Tibial nerve (tissue), 4 donors: ENCODE results near the gene MAN2B2. TPM values are rescaled to one million over a fixed set of nuclear protein-coding genes. Genes with fewer than 3 reads are reported as not detected.

ENCODE experiments used
- DNase-seq, 2 donors: peaks; one replicate each; pipeline ENCODE4 v3.0.0-alpha.2; 2019; ENCODE audit warnings: low spot score in 2 of 2
- H3K27ac ChIP-seq, 4 donors: fragments of 200-600 bp; sonication (generic) in 3 of 4; one replicate each; pipeline ENCODE4 v1.5.1; 2017 to 2019; ENCODE audit warnings: mild to moderate bottlenecking in 1 of 4
- H3K27me3 ChIP-seq, 2 donors: fragments of 200-600 bp; sonication (generic) in 1 of 2; one replicate each; pipeline versions ENCODE4 v1.5.1 to v1.6.0; 2017 to 2019
- H3K36me3 ChIP-seq, 3 donors: fragments of 200-600 bp; sonication (generic); one replicate each; pipeline ENCODE4 v1.5.1; 2018 to 2019
- H3K4me1 ChIP-seq, 4 donors: fragments of 200-600 bp; sonication (generic) in 3 of 4; one replicate each; pipeline ENCODE4 v1.5.1; 2017 to 2019
- H3K4me3 ChIP-seq, 4 donors: fragments of 200-600 bp; sonication (generic) in 3 of 4; one replicate each; pipeline ENCODE4 v1.5.1; 2017 to 2019; ENCODE audit warnings: mild to moderate bottlenecking in 1 of 4, moderate library complexity in 1 of 4
- H3K9me3 ChIP-seq, 4 donors: fragments of 200-600 bp; sonication (generic) in 3 of 4; one replicate each; pipeline ENCODE4 v1.5.1; 2017 to 2019
- CTCF ChIP-seq, 5 experiments: fragments of 200-600 bp in 3 of 5; fragments of 450-650 bp in 2 of 5; sonication (generic) in 3 of 5; IDR thresholded peaks; one replicate each; pipeline ENCODE4 v1.5.1; 2016 to 2019; ENCODE audit warnings: antibody characterized with exemption in 5 of 5, mild to moderate bottlenecking in 3 of 5, moderate library complexity in 2 of 5
- EP300 ChIP-seq, 2 donors: sonication (generic); formaldehyde crosslinking; IDR thresholded peaks; one replicate each; pipeline ENCODE4 v1.6.1; 2017; ENCODE audit warnings: antibody characterized with exemption in 2 of 2, mild to moderate bottlenecking in 1 of 2
- POLR2A ChIP-seq, 2 donors: fragments of 450-650 bp; IDR thresholded peaks; one replicate each; pipeline ENCODE4 v1.6.1; 2017; ENCODE audit warnings: antibody characterized with exemption in 2 of 2, mild to moderate bottlenecking in 2 of 2, moderate library complexity in 2 of 2
- WGBS, 2 donors: methylation state at CpG; one replicate each; pipeline ENCODE4 v1.1.5; 2018; 5-methylcytosine and 5-hydroxymethylcytosine counted together
- total RNA-seq, 4 donors: library from RNA; depleted of rRNA; stranded (reverse); fragments of >200 nt; gene quantifications; one replicate each; pipeline ENCODE4 v1.1.0, GENCODE V29; 2016

MAN2B2 gene
- total RNA-seq, 4 donors from 2014 or later: 33.0 to 66.3 (median 44.6) TPM

- 50 to 54% methylated on average over 4 of the region's 4 CpGs for WGBS, 2 donors
- Histone ChIP-seq H3K9me3 (peaks cover 0 to 23% (median 0%) of the 10 kb centered on the region in 4 donors), H3K27ac (no peak overlapping the region), H3K36me3 (no peaks in the 10 kb centered on the region), H3K4me3 (no peak overlapping the region), H3K27me3 (peaks cover 0 to 17% of the 10 kb centered on the region in 2 donors), H3K4me1 (no peaks in the 10 kb centered on the region)
- DNase-seq: no peak
- no peak for TF ChIP-seq CTCF (IDR thresholded peaks at IDR 0.05)
- no peak for TF ChIP-seq POLR2A (IDR thresholded peaks at IDR 0.05)
- TF ChIP-seq EP300 (IDR thresholded peaks at IDR 0.05): no peak
Observed at GRCh38 chr4:6548882-6549230, 26.1 kb upstream of the MAN2B2 start.

- Histone ChIP-seq H3K4me3 (no peak overlapping the region), H3K27me3 (peaks cover 0 to 17% of the 10 kb centered on the region in 2 donors), H3K9me3 (peaks cover 0 to 23% (median 0%) of the 10 kb centered on the region in 4 donors), H3K27ac (no peak overlapping the region), H3K4me1 (no peaks in the 10 kb centered on the region), H3K36me3 (no peaks in the 10 kb centered on the region)
- WGBS, 2 donors: 23 to 31% methylated on average over 7 of the region's 7 CpGs
- TF ChIP-seq EP300 (IDR thresholded peaks at IDR 0.05) (no peak), POLR2A (IDR thresholded peaks at IDR 0.05) (no peak), CTCF (IDR thresholded peaks at IDR 0.05) (no peak)
- DNase-seq: no peak
Observed at GRCh38 chr4:6549445-6549844, 25.5 kb upstream of the MAN2B2 start.

- 66 to 67% methylated on average over 13 of the region's 13 CpGs for WGBS, 2 donors
- H3K9me3 ChIP-seq: peaks cover 0 to 23% (median 0%) of the 10 kb centered on the region in 4 donors
- H3K4me3 ChIP-seq: no peak overlapping the region
- no peak for DNase-seq
- no peaks in the 10 kb centered on the region for H3K36me3 ChIP-seq
- no peak overlapping the region for H3K27ac ChIP-seq
- H3K27me3 ChIP-seq: peaks cover 0 to 17% of the 10 kb centered on the region in 2 donors
- TF ChIP-seq CTCF (IDR thresholded peaks at IDR 0.05) (no peak), EP300 (IDR thresholded peaks at IDR 0.05) (no peak), POLR2A (IDR thresholded peaks at IDR 0.05) (no peak)
- H3K4me1 ChIP-seq: no peaks in the 10 kb centered on the region
Observed at GRCh38 chr4:6549890-6550620, 24.9 kb upstream of the MAN2B2 start.

- no peak for DNase-seq
- H3K4me3 ChIP-seq: no peak overlapping the region
- H3K27me3 ChIP-seq: peaks cover 0 to 21% of the 10 kb centered on the region in 2 donors
- no peaks in the 10 kb centered on the region for H3K4me1 ChIP-seq
- no peak for TF ChIP-seq CTCF (IDR thresholded peaks at IDR 0.05)
- no peak for TF ChIP-seq EP300 (IDR thresholded peaks at IDR 0.05)
- TF ChIP-seq POLR2A (IDR thresholded peaks at IDR 0.05): no peak
- no peak overlapping the region for H3K27ac ChIP-seq
- H3K36me3 ChIP-seq: no peaks in the 10 kb centered on the region
- peaks cover 0 to 23% (median 0%) of the 10 kb centered on the region in 4 donors for H3K9me3 ChIP-seq
- 79 to 82% methylated on average over 3 of the region's 3 CpGs for WGBS, 2 donors
Observed at GRCh38 chr4:6550821-6551220, 24.2 kb upstream of the MAN2B2 start.

- Histone ChIP-seq H3K36me3 (no peaks in the 10 kb centered on the region), H3K27ac (no peak overlapping the region), H3K4me1 (no peaks in the 10 kb centered on the region), H3K27me3 (peaks cover 0 to 28% of the 10 kb centered on the region in 2 donors), H3K4me3 (no peak overlapping the region), H3K9me3 (peaks cover 0 to 23% (median 0%) of the 10 kb centered on the region in 4 donors)
- DNase-seq: no peak
- TF ChIP-seq POLR2A (IDR thresholded peaks at IDR 0.05): no peak
- no peak for TF ChIP-seq EP300 (IDR thresholded peaks at IDR 0.05)
- no peak for TF ChIP-seq CTCF (IDR thresholded peaks at IDR 0.05)
- WGBS, 2 donors: 93 to 100% methylated on average over 2 of the region's 2 CpGs
Observed at GRCh38 chr4:6551660-6552059, 23.3 kb upstream of the MAN2B2 start.
